NCI-H1105 treated with DMSO at 0.1 percent for 48 hours (cell line): ENCODE measurements around the gene TDRD5.

Experiments used
- DNase-seq: peaks from one replicate; lab custom pipeline; 2025; lab: John Stamatoyannopoulos, UW

TDRD5 gene, protein sequence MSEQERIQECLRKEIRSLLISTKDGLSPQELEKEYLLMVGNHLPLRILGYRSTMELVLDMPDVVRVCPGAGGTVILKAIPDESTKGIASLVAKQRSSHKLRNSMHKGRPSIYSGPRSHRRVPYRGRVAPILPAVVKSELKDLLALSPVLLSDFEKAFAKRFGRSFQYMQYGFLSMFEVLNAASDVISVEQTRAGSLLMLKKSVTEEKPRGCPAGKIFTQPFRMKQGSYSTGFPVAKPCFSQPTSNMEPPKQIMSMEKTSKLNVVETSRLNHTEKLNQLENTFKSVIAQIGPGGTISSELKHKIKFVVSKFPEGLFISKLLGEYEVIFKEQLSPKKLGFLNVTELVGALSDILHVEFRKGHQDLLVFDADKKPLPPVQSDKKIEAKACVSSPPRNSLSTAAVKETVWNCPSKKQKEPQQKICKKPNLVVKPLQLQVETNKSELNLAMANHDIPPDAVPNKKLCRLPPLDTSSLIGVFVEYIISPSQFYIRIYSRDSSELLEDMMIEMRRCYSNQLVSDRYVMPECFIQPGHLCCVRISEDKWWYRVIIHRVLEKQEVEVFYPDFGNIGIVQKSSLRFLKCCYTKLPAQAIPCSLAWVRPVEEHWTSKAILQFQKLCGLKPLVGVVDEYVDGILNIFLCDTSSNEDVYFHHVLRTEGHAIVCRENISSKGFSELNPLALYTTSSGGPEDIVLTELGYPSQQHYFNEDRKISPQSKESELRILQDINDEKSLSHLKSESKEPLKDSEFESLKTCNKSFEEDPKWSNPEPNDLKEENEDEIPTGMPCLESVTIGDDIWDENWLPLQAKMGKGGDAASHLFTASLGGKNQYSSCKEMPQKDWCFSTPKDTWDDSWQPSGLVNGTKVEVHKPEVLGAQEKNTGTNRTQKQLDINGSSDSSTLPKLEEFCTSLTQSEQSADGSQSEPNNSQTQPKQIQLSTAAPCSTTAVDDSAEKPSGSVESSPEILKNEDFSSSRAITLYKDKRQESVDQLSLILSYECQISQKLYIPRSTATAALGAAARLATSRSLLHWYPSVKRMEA

DNA sequence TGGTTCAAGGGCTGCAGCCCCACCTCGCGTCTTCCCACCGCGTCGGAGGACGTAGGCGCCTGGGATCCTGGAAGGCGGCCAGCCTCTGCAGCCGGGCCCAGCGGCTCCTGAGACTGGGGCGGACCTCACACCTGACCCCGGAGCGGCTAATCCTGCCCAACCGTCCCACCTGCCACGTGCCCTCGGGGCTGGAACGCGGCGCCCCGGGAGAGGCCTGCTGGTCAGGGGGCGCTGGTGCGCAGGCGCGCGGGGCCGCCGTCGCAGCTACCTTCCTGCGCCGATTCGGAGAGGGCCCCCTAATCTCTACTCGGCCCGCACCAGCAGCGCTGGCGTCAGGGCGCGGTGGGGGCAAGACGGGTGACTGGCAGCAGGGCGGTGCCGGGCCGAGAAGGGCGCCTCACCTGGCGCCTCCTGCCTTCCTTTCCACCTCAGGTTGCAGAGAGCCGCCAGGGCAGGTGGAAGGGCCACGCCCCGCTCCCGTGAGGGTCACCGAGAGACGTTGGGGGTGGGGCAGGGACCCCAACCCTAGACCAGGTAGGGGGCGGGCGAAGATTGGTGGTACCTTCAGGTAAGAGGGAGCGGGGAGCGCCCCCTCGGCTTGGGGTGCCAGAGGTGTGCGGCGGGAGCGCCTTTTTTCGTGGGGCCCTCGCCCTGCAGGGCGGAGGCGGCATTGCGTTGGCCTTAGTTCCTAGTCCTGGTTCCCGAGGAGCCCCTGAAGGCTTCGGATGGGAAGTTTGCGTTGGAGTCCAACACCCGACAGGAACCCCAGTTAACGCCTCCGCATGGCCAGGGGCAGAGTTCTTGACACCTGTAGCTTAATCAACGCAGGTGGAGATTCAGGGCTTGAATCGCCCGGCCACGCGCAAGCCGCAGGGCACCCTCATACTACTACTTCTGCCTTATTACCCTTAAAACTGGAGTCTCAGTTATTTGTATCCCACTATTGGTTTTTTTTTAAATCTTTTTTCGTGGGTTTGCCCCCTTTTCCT, at the start of gene TDRD5:
Gene TDRD5, plus strand, starts transcription at position 241 of the 989 bp plus-strand sequence. CDS start 784 bp downstream, outside the sequence.
- DNase-seq, result no peak

DNA sequence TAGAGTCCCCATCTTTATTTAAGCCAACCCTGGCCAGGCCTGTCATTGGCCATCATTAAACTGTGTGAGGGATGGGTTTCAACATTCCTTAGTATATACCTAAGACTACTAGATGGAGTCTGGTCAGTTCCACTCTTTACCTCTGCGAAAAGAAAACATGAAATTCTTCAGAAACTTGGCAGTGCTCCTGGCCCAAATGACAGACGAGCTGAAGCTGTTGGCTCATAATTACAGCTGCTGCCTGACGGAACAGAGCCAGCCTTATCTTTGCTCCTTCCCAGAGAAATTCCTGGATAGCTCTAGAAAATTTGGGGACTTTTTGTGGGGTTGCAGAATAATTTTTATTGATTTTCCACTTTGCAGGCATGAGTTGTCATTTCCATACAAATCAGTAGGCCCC, 46.3 kb upstream of the TDRD5 start:
- DNase-seq, result no peak

DNA sequence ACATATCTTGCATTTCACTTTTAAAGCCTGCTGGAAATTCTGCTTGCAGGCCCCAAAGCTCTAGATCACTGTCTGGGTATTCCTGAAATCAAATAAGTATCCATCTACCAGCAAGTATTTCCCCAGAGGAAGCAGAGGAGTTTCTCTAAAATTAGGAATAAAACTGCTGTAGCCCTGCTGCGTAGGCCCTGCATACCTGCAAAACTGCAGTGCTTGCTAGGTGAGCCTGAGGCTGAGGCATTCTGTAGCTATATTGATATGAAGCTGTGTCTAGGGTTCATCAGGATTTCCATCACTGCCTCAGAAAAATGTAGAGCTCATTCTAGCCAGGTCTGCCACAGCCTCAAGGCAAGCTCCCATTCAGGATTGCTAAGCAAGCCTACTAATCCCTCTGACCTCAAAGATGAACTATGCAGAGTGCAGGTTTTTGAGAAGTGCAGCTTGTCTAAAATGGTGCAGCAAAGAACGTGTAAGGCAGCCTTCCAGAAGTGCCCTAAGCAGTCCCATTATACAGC, 44.6 kb upstream of the TDRD5 start:
- no peak for DNase-seq

DNA sequence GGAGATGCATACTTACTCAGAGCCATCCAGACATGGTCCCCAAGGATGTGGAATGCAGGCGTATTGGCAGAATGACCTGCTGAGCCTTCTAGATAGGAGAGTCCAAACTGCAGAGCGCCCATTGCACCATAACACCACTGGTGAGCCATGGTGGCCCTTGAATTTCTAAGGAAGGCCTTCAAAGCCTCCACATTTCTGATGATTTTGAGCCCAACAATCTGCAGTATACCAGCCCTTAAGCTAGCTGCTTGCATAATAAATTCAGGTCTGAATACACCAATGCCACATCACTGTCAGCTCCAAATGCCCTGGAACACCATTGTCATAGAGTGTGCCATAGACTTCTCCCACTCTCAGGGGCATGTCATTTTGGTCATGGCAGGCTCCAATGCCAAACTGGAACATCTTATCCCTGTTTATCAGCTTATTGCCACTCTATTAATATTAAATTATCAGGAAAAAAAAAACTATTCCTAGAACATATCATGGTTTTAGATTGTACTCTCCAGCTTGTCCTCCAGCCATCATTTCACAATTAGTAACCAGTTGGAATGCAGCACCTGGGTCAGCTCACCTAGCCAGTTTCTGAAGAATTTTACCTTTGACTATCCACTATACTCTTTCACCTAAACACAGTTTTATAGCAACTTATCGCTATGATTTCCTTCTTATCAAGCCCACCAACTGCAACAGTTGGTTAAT, 42.8 kb upstream of the TDRD5 start:
- no peak for DNase-seq

DNA sequence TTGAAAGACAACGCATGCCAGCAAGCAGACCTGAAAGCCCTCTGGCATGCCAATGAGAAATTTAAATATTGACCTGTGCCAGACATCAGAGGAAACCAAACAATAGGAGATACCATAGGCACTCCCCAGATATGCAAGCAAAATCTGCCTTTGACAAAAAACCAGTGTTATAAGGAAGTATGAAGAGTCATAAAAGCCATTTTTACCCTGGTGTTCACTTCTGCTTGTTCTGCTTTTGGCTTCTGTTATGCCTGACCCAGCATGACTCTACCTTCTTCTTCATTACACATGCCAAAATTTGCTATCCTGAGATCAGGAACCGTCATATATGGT, 42.3 kb upstream of the TDRD5 start:
- DNase-seq, result no peak

DNA sequence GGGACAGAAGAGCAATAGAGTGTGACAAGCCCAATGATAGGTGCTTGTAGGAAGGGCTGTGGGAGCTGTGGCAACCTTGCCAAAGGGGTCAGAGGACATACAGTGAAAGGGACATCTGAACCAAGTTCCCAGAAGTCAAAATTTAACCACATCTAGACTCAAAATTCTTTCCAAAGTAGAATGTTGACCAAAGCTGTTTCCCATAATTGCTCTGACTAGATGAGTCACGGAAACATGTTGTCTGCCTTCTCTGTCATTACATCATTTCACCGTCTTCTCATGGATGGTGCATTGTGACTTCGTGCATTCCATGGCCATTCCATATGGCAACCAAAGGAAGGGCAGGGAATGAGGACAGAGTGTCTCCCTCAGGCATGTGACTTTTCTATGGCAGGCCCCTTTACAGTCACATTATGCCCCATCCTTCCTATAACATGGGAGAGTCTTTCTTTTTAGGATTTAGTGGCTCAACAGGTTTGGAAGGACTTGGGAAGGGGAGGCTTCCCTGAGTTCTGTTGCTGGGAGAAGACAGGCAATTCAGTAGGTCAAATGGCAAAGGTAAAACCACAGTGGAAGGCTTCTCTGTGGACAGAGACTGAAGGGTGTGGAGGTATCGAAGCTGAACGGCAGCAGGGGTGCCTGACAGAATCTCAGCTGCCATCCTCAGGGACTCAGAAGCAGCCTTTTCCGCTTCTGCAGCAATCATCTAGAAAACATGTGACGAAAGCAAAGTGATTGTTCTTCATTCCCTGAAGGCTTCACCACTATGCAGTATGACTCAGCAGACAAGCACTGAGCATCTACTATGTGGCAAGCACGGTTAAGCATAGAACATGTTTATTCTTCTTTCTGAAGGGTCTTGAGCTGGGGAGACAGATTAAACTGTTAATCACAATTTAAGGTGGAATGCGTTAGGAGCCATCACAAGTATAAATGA, 40.6 kb upstream of the TDRD5 start:
- DNase-seq, result no peak

DNA sequence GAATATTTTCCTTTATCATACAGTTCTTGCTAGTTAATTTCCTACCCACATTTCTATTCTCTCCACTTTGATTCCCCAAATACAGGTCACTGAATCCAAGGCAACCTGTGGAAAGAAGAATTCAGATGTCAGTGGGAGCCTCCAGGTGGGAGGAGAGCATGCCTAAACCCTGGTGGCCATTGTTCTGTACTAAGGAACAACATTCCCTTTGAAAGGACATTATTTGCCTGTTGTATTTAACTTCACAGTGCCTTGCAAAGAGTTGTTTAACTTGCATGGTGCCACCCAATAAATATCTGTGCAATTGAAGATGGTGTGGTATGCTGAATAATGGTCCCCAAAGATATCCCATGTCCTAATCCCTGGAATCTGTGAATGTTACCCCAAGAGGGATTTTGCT, 37.2 kb upstream of the TDRD5 start:
- DNase-seq, result no peak

DNA sequence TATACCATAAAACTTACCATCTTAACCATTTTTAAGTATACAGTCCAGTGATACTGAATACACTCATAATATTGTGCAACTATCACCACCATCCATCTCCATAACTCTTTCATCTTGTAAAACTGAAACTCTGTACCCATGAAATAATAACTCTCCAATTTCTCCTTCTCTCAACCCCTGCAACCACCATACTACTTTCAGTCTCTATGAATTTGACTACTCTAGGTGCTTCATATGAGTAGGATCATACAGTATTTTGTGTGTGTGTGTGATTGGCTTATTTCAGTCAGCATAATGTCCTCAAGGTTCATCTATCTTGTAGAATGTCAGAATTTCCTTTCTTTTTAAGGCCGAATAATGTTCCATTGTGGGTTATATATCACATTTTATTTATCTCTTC, 33.6 kb upstream of the TDRD5 start:
- no peak for DNase-seq

DNA sequence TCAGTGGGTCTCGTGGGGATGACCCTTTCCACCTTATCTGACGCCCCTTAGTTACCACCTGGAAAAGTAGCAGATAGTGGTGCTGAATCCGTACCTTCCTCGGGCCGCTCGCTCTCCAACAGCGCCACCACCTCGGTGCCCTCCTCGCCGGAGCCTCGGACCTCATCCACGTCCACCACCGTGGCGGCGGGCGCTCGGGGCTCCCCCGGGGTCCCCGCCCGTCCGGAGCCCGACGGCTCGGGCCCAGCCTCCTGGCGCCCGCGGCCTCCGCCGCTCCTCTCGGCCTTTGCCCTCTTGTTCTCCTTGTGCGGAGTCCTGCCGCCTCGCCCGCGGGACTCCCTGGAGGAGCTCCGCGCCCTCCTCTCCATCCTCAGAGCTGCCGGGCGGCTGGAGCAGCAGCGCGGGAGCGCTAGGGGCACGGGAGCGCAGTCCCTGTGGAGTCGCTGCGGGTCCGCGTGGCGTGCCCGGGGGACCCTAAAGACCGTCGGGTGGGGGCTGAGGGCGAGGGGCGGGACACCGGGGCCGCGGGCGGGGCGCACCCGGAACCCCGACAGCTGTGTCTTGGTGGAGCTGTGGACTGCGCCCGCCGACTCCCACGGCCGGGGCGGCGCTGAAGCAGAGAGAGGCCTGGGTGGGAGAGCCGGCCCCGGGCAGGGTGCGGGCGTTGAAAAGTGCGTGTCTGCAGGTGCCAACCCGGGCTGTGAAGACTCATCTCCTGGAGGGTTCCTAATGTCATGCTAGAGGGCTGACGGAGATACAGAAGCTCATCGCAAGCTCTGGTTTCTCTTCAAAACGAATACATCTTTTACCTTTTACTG, 15.9 kb upstream of the TDRD5 start, which contains the start of gene NPHS2:
Gene NPHS2, minus strand, starts transcription at position 452 of the 818 bp plus-strand sequence. Its CDS starts 84 bp downstream, at position 368.
- no peak for DNase-seq

DNA sequence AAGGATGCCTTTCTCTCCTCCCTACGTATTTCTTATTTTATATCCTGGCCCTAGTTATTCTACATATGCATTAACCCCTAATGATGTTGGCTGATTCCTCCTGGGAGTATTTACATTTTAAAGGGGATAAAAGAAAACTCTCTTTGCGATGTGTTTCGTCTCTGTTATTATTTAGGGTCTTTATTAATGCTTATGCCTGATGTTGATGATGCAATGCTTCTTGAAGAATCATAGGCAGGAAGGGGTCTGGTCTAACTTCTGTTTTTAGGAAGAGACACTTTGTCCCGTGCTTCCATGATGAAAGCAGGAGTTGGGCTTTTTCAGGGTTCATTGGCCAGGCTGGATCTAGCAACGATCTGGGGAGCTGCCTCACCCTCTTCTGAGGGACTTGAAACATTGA, 15.1 kb upstream of the TDRD5 start:
- no peak for DNase-seq

DNA sequence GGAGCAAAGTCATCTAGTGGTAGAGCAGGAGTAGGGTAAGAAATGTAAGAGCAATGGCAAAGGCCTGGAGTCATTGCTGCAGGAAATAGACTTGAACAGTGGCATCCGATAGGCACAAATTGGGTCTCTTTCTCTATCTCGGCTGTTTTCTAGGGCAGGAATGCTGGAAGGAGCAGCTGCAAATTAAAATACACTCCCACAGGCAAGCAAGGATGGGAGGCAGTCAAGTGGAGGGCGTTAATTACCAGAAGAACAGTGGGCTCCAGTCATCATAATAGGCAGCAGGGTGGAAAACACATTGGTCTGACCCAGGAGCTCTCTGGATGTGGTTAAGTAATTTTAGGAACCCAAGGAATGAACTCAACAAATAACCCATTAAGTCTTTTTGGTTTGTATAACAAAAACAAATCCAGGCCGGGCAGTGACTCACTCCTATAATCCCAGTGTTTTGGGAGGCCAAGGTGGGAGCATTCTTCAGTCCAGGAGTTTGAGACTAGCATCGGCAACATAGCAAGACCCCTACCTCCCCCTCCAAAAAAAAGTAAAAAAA, 7.8 kb upstream of the TDRD5 start:
- DNase-seq, result no peak

DNA sequence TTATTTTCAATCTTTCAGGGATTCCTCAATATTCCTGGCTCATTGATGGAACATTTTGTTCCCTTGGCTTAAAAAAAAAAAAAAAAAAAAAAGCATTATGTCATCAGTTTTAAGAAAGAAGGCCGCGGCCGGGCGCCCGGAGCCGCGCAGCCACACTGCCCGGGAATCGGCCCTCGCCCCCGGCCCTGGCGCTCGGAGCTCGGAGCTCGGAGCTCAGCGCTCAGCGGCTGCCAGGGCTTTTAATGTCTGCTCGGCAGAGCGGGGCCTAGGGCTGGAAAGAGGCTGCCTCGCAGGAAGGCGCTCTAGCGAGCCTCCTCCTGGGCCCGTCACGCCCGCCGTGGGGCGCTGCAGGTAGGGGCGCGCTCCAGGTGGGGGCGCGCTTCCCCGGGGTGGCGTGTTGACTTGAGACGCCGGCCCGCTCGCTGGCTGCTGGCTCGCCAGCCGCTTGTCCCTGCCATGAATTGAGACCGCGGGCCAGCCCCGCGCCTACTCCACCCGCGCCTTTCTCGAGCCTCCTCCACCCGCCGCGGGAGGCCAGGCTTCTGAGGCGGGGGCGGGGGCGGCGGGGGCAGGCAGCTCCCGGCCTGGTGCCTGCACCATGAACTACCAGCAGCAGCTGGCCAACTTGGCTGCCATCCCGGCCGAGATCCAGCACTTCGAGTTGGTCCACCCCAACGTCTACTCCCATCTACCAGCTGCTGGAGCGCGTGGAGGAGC, 5.4 kb upstream of the TDRD5 start:
- peak; percentile 88 for DNase-seq

DNA sequence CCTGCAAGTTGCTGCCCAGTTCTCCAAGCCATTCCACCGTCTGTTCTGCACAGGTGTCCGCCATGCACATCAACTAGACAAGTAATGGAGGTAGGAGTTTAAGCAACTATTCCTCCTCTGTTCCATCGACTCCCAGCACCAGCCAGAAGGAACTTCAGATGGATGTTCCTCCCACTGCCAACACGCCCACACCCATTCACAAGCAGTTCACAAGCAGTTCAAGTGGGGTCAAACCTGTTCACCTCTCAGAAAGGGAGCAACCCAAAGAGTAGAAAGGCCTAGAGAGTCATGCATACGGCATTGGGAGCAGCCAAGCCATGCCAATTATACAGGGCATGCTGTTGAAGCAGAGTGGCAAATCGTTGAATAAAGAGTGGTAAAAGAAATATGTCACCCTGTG, 4.3 kb upstream of the TDRD5 start:
- DNase-seq, result no peak

DNA sequence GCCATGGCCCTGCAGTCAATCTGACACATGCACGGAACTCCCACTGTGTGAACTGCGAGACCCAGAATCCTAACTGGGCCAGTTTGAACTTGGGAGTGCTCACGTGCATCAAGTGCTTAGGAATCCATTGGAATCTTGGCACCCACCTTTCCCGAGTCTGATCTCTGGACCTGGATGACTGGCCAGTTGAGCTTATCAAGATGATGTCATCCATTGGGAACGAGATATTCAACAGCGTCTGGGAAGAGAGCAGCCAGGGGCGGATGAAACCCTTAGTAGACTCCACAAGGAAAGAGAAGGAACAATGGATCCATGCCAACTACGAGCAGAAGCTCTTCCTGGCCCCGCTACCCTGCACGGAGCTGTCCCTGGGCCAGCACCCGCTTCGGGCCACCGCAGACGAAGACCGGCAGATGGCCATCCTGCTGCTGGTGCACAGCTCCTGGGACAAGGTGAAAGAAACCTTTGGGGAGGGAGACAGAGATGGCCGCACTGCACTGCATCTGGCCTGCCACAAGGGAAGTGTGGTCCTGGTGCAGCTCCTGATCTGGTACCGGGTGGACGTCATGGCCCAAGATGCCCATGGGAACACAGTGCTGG, 3.1 kb upstream of the TDRD5 start:
- DNase-seq, result no peak

DNA sequence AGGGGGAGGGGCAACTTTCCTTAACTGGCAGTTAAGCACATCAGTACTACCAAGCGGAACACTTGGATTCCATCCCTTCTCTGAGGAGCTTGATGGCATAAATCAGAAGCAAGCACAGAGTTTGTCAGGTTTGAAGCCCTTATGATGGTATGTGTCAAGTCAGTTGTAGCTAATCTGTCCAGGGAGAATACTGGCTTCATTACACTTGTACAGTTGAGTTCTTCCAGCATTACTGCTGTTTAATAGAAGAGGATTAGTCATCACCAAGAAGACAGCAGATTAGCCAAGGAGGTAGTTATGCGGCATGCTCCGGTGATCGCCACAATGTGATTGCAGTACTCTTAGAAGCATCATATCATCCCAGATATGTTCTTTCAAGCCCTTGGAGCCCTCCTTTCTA, 2.1 kb upstream of the TDRD5 start:
- no peak for DNase-seq

DNA sequence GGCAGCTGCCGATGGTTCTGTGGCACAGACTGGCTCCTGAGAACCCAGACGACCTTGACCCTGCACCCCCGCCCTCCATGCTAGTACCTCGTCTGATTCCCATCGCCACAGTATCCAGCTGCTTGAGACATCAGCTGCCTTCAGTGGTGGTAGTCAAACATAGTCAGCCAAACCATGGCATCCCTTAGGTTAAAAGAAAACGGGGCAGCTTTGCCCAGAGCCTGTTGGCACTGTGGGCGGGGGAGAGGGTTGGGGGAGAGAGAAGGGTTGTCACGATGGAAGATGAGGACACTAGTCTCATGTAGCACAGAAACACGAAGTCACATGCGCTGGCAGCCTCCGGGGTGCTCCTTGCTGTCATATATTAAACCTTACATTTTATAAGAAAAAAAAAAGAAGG, 961 bp upstream of the TDRD5 start:
- DNase-seq, result no peak

DNA sequence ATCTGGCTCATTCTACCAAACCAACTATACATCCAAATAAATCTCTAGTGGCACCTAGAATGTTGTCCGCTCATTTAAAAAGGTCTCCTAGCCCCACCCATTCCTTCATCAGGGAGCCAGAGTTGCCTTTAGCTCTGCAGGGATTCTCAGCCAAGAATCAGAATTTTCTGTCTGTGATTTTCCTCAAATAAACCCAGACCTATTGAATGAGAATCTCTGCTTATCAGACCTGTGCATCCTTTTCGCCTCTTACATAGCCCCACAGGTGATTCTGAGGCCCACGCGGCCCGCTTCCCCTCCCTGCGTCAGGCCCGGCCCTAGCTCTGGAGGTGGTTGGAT, 410 bp upstream of the TDRD5 start:
- DNase-seq, result no peak

DNA sequence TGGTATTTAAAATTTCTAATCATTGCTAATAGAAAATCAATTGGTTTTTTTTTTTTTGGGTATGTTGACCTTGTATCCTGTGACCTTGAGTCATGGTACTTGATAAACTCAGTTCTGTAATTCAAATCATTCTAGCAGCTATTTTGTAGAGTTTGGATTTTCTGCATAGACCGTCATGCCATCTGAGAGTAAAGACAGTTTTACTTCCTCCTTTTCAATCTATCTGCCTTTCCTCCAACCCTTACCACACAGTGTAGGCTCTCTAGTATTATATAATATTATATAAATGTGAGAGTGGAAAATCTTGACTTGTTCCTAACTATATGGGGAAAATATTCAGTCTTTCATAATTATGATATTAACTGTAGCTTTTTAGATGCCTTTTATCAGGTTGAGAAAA, 7.0 kb downstream of the TDRD5 start:
- DNase-seq, result no peak
